GM18508 (cell line): ENCODE results near the gene CA14.
"Not testable (repeated sequence)": the region's sequence is repeated elsewhere in the genome, so short reads cannot be mapped to it uniquely, and the experiment has no call there.

Experiments
- ATAC-seq: cut with Tn5 transposase; IDR thresholded peaks from one replicate; pipeline ENCODE4 v1.9.1; 2021; ENCODE audit warnings: moderate number of reproducible peaks; ENCODE audit not compliant: insufficient read depth, unreplicated experiment

The CA14 gene

DNA sequence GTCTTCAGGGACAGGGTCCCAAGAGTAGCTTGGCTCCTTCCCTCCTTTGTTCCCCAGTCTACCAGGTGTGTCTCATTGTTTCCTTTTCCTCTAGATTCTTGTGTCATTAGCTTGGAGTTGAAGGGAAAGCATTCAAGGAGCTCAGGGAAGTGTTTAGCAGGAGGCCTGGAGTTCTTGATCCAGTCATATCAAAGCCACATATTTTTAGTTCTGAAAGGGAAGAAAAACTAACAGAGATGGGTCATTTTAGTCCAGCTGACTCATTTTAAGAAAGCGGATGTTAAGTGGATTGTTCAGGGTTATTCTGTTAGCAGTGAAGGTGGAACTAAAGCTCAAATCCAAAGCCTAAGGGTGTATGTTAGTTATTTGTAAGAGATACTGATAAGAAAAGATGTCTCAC, 15.7 kb downstream of the CA14 start:
- no peak for ATAC-seq

DNA sequence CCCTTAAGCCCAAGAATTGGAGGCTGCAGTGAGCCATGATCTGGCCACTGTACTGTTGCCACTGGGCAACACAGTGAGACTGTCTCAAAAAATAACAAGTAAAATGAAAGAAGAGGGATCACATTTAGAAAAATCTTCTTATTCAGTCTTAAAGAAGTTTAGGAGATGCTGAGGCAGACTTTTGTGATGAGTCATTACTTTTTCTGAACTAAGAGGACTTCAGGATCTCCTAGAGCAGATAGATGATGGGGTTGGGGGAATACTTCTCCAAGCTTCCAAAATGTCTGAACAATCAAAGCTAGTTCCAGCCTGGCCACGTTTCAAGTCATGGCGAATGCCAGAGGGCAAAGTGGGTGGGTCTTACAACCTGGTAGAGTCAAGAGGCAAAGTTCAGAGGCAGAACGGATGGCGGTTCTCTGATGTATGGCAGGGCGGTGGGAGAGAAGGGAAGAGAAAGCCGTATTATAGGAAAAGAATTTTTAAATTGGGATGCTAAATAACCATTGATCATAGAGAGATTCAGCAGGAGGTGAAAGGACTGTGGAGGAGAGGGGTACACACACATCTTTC, 22.6 kb downstream of the CA14 start:
- no peak for ATAC-seq

DNA sequence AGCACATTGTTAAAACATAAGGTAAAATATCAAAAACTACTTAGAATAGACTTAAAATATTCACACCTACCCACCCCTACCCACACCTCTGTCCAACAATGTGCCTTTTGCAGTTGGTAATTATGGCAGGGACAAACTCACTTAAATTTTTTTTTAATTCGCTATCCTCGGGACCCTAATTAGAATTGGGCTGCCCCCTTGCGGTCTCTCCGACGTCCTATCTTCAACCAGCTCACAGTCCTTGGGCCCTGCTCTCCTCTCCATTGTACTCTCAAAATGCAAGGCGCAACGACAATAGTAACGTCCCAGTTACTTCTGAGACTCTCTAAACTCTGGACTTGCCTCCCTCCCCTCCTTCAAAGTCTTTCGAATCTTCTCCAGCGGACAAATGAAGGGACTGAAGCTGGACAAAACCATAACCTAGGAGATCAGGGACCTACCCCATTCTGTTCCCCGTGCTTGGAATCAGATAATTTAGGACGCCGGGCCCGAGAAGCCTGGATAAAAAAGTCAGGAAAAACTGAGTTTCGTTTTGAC, 23.7 kb downstream of the CA14 start:
- no peak for ATAC-seq

DNA sequence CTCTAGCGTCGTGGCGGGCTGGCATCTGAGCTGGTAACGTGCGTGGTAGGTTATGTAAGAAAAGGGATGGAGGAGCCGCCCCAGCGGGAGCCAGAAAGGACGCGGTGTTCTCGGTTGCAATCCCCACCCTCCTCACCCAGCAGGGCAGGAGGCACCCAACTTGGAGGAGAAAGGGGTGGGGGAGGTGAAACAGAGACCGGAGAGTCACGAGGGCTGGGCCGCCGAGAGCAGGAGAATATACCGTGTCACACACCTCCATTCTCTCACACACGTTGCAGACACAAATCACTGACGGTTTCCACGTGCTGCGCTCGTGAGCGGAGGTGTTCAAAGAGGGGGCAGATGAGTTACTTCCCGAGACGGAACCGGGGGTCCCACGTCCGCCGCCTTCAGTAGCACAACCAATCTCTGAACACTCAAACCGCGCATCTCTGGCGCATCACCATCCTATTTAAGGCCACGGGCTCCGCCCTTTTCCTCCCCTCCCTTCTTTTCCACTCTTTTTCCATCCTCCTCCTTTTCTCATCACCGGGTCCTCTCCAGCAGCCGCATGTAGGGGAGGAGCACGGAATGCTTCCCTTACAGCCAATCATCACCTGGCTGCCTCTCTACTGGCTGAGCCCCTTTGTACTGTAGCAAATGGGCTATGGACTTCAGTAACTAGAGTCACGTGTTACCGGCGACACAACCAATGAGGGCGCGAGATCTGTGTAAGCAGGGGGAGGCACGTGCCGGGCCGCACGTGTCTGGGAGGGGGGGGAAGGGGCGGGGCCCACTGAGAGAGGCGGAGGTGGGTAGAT, 24.4 kb downstream of the CA14 start, which contains the start of gene CIART:
Gene CIART, plus strand, starts transcription at position 797 of the 800 bp plus-strand sequence. CDS start 714 bp downstream, outside the sequence.
- no peak for ATAC-seq

DNA sequence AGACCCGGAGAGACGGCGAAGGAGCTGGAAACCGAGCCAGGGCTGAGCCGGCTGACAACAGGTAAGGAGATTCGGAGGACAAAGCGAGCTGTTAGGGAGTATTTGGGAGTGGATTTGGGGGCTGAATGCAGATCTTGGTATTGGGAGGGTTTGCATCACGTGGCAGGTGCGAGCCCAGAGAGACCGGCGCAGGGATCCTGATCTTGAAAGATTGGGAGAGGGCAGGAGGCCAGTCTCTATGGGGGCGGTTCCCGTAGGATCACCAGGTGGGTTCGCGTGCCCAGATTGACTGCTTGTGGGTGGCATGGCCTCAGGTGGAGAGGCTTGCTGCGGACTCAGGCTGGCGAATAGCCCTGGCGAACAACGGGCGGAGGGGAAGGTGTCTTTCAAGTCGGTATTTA, 25.0 kb downstream of the CA14 start:
- no peak for ATAC-seq

DNA sequence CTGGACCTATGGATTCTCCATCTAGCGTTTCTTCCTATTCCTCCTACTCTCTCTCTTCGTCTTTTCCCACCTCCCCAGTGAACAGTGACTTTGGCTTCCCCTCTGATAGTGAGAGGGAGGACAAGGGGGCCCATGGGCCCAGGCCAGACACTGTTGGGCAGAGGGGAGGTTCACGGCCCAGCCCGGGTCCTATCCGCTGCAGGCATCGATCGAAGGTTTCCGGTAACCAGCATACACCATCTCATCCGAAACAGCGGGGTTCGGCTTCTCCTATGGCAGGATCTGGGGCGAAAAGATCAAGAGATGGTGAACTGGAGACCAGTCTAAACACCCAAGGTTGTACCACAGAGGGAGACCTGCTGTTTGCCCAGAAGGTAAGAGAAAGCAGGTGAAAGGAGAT, 25.7 kb downstream of the CA14 start:
- no peak for ATAC-seq

DNA sequence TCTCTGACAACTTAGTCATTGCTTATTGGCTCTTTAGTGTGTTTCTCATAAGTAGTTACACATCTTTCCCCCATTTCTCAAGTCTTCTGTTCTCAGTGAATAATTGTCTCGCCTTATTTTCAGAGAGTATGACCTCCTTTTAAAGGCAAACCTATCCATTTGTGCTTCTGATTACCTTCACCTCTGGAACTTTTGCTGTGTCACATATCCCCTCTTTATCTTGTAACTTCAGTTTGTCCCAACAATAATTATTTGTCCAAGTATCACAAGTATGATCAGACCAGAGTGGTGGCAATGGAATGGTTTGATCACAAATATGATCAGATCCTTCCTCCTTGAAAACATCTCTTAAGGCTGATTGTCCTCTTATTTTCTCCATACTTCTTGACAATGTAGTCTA, 30.8 kb downstream of the CA14 start:
- ATAC-seq, result no peak

DNA sequence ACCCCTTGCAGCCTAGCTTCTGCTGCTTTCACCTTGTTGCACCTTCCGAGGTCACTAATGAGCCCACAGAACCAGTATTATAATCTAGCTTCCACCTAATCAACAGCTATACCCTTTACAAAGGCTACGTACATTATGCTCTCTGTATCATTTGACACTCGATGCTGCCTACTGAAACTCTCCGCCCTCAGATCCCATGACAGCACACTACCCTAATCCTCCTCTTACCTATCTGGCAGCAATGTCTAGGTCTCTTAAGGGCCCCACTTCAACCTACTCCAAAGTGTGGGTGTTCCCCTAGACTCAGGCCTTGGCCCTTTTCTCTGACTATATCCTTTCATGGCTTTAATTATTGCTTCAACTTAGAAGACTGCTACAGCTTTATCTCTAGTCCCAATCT, 31.2 kb downstream of the CA14 start:
- no peak for ATAC-seq

DNA sequence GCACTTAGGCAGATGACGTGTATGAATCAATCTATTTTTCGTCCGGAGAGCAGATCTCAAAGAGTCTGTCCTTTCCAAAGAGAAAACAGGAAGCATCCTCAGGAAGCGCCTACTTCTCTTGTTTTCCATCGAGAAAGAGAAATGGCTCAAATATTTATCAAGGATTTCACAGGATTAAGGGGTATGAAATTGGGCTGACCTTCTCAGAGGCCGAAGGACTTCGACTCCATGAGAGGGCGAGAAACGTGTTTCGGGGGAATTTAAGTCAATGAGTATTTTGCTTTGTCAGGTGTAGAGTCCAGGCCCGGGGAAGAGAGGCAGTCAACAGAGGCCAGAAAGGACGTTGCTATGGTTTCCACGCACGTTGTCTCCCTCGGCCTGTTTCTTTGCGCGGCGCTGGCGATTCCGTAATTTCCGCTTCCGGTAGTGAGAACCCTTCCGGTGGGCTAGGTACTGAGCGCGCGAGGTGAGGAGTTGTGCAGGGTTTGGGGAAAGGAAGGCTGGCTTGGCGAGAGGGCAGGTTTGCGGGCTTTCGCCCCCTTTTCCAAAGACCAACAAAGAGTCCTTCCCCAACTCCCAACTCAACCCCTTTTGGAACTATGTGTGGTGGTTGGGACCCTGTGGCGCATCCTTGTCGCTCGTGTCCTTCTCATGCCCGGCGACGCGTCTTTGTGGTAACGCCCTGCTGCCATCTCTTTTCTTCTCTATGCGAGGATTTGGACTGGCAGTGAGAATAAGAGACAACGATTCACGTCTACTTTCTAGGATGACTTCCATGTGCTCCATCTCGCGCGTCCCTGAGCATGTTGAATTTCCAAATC, 36.1 kb downstream of the CA14 start, which contains the start of gene MRPS21:
Gene MRPS21, plus strand, starts transcription at position 429 of the 821 bp plus-strand sequence. CDS start 506 bp downstream, outside the sequence.
- no peak for ATAC-seq

DNA sequence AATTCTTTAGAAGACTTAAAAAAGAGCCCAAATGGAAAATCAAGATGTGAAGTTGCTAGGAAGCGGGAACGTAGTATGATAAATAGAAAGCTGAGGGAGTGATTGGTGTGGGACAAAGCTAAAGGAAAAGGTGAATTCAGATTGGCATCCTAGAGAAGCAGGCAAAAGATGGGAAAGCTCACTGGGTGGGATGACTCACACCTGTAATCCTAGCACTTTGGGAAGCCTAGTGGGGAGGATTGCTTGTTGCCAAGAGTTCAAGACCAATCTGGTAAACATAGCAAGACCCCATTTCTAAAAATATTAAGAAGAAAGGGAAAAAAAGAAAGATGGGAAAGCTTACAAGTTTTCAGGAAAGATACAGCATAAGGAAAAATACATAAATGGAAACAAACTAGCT, 37.9 kb downstream of the CA14 start:
- no peak for ATAC-seq

DNA sequence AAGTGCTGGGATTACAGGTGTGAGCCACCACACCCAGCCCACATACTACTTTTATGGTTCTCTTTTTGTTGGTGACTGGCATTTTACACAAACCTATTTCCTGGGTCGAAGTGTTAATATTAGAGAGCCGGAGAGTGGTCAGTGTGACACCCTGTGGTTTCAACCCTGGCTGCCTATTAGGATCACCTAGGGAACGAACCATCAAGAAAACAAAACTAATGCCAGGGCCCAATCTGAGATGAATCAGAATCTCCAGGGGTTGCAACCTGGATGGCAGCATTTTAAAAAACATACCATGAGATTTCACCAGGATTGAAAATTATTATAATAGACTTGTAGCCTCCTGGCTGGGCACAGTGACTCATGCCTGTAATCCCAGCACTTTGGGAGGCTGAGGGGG, 42.1 kb downstream of the CA14 start:
- no peak for ATAC-seq

DNA sequence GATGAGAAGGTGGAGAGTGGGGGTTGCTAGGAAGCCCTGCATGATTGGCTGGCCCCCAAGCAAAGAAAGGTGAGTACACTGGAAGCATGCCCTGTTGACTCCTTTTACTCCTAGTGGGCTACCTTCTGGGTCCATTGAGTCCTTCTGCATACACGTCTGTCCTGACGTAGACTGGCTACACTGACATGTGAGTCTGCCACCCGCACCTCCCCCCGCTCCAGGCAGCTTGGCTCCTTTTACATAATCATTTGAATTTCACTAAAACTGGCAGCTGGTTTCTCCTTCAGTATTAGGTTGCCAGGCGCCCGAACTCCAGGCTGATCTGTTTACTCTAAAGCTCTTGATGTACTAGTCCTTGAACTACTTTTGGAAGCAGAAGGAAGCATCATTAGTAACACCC, 44.8 kb downstream of the CA14 start:
- ATAC-seq, result no peak

DNA sequence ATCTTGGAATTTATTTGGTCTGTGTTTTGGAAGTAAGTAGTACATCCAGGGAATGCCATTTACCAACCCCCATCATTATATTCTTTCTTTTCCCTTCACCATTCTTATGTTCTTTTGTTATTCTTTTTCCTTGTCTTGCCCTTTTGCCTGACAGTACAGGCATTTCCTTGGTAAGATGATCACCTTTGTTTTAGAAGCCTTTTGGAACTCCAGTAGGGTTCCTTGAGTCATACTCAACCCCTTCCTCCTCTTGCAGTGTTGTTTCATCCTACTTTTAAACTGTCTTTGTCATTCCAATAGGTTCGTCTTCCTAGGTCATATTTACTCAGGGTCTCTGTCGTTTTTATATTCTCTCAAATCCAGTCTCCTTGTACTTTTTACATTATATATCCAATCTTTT, 45.3 kb downstream of the CA14 start:
- ATAC-seq, result no peak

DNA sequence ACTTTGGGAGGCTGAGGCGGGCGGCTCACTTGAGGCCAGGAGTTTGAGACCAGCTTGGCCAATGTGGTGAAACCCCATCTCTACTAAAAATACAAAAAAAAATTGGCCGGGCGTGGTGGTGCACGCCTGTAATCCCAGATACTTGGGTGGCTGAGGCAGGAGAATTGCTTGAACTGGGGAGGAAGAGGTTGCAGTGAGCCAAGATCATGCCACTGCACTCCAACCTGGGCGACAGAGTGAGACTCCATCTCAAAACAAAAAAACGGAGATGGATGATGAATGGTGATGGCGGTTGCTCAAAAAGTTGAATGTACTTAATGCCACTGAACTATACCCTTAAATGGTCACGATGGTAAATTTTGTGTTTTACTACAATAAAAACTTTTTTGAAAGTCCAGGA, 51.0 kb downstream of the CA14 start:
- not testable (repeated sequence) for ATAC-seq

DNA sequence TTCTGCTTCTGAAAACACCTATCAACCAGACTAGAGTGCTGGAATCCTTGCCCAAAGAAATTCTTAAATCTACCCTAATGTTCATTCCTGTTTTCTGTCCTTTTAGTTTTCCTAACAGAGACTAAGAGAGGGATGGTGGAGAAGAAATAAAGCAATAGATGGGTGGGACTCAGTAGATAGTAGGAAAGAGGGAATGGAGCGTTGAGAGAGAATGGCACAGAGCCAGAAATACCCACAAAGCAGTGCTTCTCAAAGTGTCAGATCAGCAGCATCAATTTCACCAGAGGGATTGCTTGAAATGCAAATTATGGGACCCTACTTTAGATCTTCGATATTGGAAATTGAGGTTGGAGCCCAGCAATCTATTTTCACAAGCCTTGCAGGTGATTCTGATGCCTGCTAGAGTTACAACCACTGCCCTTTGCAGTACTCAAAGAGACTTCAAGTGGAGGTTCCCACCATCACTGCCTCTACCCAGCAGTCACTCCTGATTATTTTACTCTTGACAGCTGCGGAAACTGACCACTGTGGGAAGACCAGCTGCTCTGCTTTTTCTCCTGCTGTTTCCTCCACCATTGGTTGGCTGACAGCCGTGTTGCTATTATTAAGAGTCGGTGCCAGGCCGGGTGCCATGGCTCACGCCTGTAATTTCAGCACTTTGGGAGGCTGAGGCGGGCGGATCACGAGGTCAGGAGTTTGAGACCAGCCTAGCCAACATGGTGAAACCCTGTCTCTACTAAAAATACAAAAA, 52.4 kb downstream of the CA14 start:
- no peak for ATAC-seq

DNA sequence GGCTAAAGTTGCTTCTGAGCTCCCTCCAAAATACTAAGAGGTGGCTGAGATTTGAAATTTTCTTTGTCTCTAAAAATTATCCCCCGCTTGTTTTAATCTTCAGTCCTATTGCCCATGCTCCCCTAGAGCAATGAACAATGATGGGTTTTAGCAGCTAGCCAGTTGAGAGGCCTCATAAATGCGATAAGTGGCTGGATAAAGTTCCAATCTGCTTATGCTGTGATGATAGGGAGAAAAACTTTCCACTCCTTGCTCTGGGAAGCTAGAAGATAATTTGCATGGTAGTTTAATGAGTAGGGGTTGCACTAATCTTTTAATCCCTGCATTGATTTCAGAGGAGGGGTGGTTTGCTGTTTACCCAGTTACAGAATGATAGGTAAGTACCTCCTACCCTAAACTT, 54.2 kb downstream of the CA14 start:
- ATAC-seq, result no peak
